ACC112 (cell line): Measurements from ENCODE around the gene STPG1.

Experiments
- H2AFZ ChIP-seq: fragments of 200-600 bp; sonication (generic); one replicate; pipeline ENCODE4 v1.6.0; 2017; ENCODE audit warnings: antibody characterized with exemption, low read length; ENCODE audit not compliant: unreplicated experiment
- H3K27ac ChIP-seq: fragments of 200-600 bp; sonication (generic); 2 replicates; pipeline ENCODE4 v1.5.1; 2014; ENCODE audit warnings: low read depth, mild to moderate bottlenecking, antibody characterized with exemption, low read length, moderate library complexity
- H3K27me3 ChIP-seq: fragments of 200-600 bp; sonication (generic); 2 replicates; pipeline ENCODE4 v1.6.1; 2014; ENCODE audit warnings: mild to moderate bottlenecking, antibody characterized with exemption, low read length, moderate library complexity, mixed read lengths; ENCODE audit not compliant: insufficient read depth
- H3K36me3 ChIP-seq: fragments of 200-600 bp; sonication (generic); 2 replicates; pipeline ENCODE4 v1.6.1; 2016; ENCODE audit warnings: mild to moderate bottlenecking, antibody characterized with exemption, low read length, moderate library complexity, mixed read lengths; ENCODE audit not compliant: insufficient read depth
- H3K4me1 ChIP-seq: fragments of 200-600 bp; sonication (generic); one replicate; pipeline ENCODE4 v1.6.1; 2016; ENCODE audit warnings: low read length, mixed read lengths; ENCODE audit not compliant: insufficient read depth, unreplicated experiment, control insufficient read depth
- H3K4me3 ChIP-seq: fragments of 200-600 bp; sonication (generic); 2 replicates; pipeline ENCODE4 v1.5.1; 2014; ENCODE audit warnings: mild to moderate bottlenecking, low read depth, low read length
- H3K79me2 ChIP-seq: fragments of 200-600 bp; sonication (generic); one replicate; pipeline ENCODE4 v1.6.0; 2016; ENCODE audit warnings: low read length; ENCODE audit not compliant: control insufficient read depth, unreplicated experiment, insufficient read depth

STPG1 gene

DNA sequence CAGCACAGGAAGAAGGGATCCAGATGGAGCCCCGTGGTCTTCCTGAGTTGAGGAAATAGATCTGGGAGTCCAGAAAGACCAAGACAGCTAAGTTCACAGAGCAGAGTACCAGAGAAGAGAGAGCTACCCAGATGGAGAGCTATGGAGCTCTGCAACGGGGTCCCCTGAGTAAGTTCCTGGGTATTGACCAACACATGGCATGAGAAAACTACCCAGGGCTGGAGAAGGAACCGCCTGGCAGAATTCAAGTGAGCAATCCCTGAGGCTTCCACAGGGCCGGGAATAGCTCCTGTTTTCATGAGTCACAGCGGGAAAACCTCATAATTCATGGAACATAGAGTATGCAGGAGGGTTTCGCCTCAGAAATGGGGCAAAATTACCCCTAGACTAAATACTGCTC lies 19.7 kb downstream of the STPG1 start:
- H2AFZ ChIP-seq, result no peak overlapping the region
- no peaks in the 10 kb centered on the region for H3K36me3 ChIP-seq
- H3K4me3 ChIP-seq, result no peak overlapping the region
- peak overlapping the region; percentile 28; the same call in 1 of the 2 replicates for H3K27ac ChIP-seq
- H3K79me2 ChIP-seq, result no peaks in the 10 kb centered on the region
- H3K27me3 ChIP-seq, result no peaks in the 10 kb centered on the region
- H3K4me1 ChIP-seq, result peaks cover 26% of the 10 kb centered on the region

DNA sequence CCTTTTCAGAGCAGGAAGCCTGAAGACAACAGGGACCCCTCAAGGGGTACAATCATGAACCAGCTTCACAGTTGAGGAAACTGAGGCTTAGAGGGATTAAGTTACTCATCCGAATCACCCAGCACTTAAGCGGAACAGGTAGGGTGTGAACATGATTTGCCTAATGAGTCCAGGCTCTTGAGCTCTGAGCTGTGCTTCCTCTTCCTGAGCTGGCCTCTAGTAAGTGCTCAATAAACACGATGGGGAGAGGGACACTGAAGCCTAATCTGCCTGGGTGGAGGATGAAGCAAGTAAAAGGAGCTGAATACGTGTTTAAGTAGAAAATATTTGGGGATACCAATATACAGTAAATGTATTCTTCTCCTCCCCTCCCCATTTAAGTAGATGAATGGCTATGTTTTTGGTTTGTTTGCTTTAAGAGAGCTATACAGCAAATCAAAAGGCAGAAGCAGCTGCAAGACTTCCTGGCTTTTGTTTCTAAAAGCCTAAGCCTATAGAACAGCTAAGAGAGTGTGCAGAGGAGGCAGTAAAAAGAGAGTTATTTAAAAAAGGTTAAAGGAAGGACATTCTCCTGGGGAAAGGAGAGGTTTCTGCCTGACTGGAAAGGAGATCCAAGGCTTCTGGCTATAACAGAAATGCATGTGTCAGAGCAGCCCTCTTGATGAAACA lies 20.5 kb downstream of the STPG1 start:
- H3K79me2 ChIP-seq, result no peaks in the 10 kb centered on the region
- no peaks in the 10 kb centered on the region for H3K36me3 ChIP-seq
- H3K27ac ChIP-seq, result peak overlapping the region; percentile 24; the same call in 1 of the 2 replicates
- H3K4me1 ChIP-seq, result peaks cover 26% of the 10 kb centered on the region
- H3K27me3 ChIP-seq, result no peaks in the 10 kb centered on the region
- no peak overlapping the region for H3K4me3 ChIP-seq
- H2AFZ ChIP-seq, result no peak overlapping the region

DNA sequence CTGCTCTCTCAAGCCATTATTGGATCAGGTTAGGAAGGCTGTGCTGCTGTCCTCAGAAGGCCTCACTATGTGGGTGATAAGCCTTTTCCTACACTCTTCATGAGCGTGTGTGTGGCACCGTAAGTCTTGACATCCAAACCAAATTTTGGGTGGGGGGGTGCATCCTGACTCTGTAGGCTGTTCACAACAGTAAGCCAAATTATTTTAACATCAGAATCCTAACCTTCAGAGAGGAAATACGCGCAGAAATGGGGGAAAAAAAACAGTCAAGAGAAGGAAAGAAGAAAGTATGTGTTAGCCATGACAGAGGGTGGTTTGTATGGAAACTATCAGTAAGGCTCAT lies 21.0 kb downstream of the STPG1 start:
- Histone ChIP-seq H3K79me2 (no peaks in the 10 kb centered on the region), H3K4me1 (peaks cover 26% of the 10 kb centered on the region), H3K27me3 (no peaks in the 10 kb centered on the region), H3K36me3 (no peaks in the 10 kb centered on the region), H3K4me3 (no peak overlapping the region), H3K27ac (no peak overlapping the region), H2AFZ (no peak overlapping the region)

DNA sequence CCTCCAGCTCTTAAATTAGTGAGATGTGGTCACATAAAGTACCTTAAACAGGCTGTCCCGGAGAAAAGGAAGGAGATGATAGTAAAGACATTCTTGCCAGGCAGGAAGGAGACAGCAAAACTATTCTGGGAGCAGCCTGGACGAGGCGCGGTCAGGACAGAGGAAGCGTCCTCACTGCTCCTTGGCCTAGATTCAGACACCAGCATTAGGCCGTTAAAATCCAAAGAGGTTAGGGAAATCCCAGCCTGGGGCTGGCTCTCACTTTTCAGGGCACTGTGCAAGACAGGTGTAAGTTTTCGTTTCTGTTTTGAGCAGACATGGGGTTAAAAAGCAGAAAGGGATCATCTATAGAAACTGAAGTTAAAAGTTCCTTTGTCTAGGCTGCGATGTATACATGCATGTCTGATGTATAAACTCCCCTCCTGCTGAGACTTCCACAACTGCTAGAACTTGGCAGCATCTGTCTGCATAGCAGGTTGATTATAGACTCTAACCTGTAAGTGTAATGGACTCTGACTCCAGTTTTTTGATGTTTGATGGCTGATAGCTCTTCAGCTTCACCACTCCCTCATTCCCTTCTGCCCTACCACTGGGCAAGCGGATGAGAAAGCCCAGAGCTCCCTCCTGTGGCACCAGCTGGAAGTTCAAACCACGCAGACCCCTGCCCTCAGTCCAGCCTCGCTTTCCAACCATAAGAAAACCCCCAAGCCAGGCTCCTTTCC lies 21.5 kb downstream of the STPG1 start:
- no peaks in the 10 kb centered on the region for H3K79me2 ChIP-seq
- H3K36me3 ChIP-seq, result no peaks in the 10 kb centered on the region
- H3K27ac ChIP-seq, result peak overlapping the region; percentile 76
- peak overlapping the region; percentile 58 for H3K4me3 ChIP-seq
- H3K27me3 ChIP-seq, result no peaks in the 10 kb centered on the region
- H2AFZ ChIP-seq, result peak overlapping the region; percentile 44
- H3K4me1 ChIP-seq, result peaks cover 26% of the 10 kb centered on the region

DNA sequence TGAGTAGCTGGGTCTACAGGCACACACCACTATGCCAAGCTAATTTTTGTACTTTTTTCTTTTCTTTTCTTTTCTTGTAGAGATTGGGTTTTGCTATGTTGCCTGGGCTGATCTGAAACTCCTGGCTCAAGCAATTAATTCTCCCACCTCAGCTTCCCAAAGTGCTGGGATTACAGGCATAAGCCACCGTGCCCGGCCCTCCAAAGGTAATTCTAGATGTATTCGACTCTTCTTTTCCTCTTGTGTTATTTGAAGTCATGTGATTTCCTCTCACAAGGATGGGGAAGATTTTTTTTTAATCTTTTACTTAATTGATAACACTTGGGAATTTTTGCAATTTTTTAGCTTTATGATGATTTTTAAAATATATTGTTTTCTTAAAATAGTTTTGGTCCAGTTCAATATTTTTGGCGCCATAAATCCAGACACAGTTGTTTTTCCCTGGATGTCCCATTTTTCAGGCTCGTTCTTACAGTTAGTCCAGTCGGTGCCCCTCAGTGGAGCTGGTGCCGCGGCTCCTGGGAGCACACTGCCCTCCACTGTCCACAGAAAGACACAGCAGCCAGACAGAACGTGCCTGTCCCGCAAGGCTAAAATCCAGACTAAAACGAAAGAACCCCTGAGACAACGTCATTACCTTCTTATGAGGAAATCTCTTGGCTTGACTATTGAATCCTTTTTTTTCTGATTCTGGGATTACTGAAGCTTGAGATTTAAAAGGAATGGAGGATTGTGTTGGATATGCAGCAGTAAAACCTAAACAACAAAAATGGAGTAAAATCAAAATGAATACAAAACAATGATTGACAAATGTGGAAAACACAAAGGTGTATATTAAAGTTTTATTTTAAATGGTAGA lies 22.4 kb downstream of the STPG1 start:
- H2AFZ ChIP-seq, result peak overlapping the region; percentile 44
- peak overlapping the region; percentile 58 for H3K4me3 ChIP-seq
- no peaks in the 10 kb centered on the region for H3K27me3 ChIP-seq
- H3K79me2 ChIP-seq, result no peaks in the 10 kb centered on the region
- H3K4me1 ChIP-seq, result peaks cover 26% of the 10 kb centered on the region
- no peaks in the 10 kb centered on the region for H3K36me3 ChIP-seq
- H3K27ac ChIP-seq, result peak overlapping the region; percentile 76

DNA sequence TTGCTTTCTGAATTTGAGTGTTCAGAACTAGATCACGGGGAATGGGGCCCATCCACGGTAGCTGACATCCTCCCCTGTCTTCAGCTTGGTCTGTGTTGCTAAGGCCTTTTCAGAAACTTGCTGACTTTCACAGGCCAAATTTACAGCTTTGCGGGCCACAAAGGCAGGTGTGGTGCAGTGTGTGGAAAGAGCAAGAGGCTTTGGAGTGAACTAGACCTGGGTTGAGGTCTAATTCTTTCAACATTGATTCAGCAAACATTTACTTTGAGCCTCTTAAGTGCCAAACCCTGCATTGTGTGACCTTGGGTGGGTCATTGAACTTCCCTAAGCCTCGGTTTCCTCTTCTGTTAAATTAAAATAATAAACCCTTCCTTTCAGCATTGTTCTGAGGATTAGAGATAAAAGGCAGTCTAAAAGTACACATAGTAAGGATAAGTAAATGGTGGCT lies 24.3 kb downstream of the STPG1 start:
- H3K27me3 ChIP-seq, result no peaks in the 10 kb centered on the region
- H2AFZ ChIP-seq, result no peak overlapping the region
- peaks cover 37% of the 10 kb centered on the region for H3K4me1 ChIP-seq
- H3K36me3 ChIP-seq, result no peaks in the 10 kb centered on the region
- no peak overlapping the region for H3K27ac ChIP-seq
- no peak overlapping the region for H3K4me3 ChIP-seq
- no peaks in the 10 kb centered on the region for H3K79me2 ChIP-seq

DNA sequence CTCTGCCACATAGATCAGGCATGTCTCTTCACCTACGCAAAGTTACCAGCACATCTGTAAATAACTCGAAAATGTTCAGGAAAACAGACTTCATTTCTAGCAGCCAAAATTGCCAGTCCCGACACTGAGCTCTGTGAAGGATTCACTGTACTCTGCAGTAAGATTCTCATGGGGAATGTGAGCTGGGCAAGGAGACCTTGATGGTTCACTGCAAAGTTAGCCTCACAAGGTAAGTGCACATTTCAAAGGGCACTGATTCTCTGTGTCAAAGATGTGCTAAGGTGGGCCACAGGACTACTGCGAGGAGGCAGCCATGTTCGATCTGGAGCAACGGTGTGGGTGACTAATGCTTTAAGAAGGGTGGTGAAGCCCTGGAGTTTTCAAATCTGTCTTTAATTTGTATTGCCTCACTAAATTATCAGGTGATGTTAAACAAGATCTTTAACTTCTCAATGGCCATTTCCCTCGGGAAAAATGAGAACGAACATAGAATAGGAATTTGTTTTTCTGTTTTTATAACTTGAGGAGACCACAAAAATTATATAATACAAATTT lies 25.2 kb downstream of the STPG1 start:
- Histone ChIP-seq H3K27me3 (no peaks in the 10 kb centered on the region), H3K27ac (no peak overlapping the region), H2AFZ (no peak overlapping the region), H3K79me2 (no peaks in the 10 kb centered on the region), H3K4me3 (no peak overlapping the region), H3K4me1 (peaks cover 34% of the 10 kb centered on the region), H3K36me3 (no peaks in the 10 kb centered on the region)

DNA sequence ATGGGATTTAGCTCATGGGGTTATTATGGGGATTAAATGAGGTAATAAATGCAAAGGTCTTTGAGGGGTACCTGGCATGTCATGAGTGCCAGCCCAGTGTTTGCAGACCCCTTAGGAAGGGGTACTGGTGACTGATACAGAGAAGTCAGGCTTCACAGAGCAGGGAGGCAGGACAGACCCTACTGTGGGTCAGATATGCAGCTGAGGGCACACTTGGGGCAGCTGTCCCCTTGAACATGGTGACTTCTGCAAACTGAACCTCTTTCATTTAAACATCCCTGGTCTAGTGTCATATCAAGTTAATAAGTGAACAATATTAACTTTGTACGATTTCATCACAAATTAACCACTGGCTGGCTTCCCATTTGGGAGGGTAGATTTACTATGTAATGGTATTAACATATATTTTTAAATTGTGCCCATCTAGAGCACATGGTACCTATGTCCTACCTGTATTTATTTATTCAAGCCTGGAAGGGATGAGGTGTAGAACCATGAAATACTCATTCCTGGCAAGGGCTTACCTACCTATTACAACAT lies 25.9 kb downstream of the STPG1 start:
- peaks cover 31% of the 10 kb centered on the region for H3K4me1 ChIP-seq
- H3K27ac ChIP-seq, result no peak overlapping the region

DNA sequence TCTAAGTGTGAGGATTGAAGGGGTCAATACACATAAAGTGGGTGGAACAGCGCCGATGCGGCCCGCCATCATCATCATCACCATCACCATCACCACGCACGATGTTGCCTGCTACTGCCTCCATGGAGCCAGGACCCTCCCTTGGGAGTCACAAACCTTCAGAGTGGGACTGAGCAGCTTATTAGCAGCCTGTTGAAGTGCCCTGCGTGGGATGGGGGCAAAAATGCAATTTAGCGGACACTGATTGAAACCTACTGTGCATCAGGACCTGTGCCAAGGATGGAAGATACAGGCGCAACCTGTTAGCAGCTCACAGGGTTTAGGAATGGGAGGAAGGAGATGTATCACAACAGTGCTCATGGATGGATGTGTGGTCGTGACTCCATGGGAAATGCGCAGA lies 26.7 kb downstream of the STPG1 start:
- Histone ChIP-seq H3K4me1 (peaks cover 27% of the 10 kb centered on the region), H3K4me3 (no peak overlapping the region), H3K27me3 (no peaks in the 10 kb centered on the region), H3K36me3 (no peaks in the 10 kb centered on the region), H3K27ac (no peak overlapping the region), H2AFZ (no peak overlapping the region), H3K79me2 (no peaks in the 10 kb centered on the region)

More for the DNA sequence above, 25.9 kb downstream of the STPG1 start:
- no peak overlapping the region for H3K4me3 ChIP-seq
- no peaks in the 10 kb centered on the region for H3K27me3 ChIP-seq
- no peaks in the 10 kb centered on the region for H3K36me3 ChIP-seq
- no peaks in the 10 kb centered on the region for H3K79me2 ChIP-seq
- H2AFZ ChIP-seq, result no peak overlapping the region

DNA sequence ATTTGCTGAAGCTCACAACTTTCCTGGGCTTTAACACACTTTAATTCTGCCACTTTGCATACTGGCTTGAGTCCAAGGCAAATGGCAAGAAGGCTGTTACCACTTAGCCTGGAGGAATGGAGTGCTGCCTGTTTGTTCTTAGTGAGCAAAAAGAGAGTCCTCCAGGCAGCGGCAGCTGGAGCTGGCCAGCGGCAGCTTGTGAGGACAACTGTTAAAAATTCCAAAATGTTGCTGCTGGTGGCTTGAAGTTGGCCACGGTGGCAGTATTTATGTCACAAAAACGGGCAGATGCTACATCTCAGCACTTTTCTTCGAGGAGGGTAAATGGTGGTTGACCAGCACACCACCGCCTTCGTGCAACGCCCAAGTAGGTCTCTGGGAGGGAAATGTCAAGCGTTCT lies 27.3 kb downstream of the STPG1 start:
- Histone ChIP-seq H3K79me2 (no peaks in the 10 kb centered on the region), H3K27ac (no peak overlapping the region), H2AFZ (no peak overlapping the region), H3K27me3 (no peaks in the 10 kb centered on the region), H3K36me3 (no peaks in the 10 kb centered on the region), H3K4me1 (peaks cover 21% of the 10 kb centered on the region), H3K4me3 (no peak overlapping the region)
